B cell (primary cell): ENCODE measurements around the gene MAGEB4. TPM values are rescaled to one million over a fixed set of nuclear protein-coding genes. Genes with fewer than 3 reads are reported as not detected.

Experiments used
- ATAC-seq: fragments of 200-7000 bp; cut with Tn5 transposase; one replicate; pipeline ENCODE4 v1.10.0; 2021; ENCODE audit warnings: low read depth, mild to moderate bottlenecking, moderate number of reproducible peaks, moderate library complexity
- CTCF ChIA-PET: fragments of 350-600 bp; sonication (Branson Sonifier 250); formaldehyde crosslinking; loops from one replicate; lab custom pipeline; 2021; ENCODE audit warnings: antibody characterized with exemption, inconsistent platforms; lab: Charles Lee
- POLR2A ChIA-PET: fragments of 350-600 bp; sonication (Branson Sonifier 250); formaldehyde crosslinking; loops from one replicate; lab custom pipeline; 2021; ENCODE audit warnings: antibody characterized with exemption; lab: Charles Lee
- DNase-seq: peaks from one replicate; pipeline ENCODE4 v3.0.0; 2013
- H2AFZ ChIP-seq: 2 replicates; pipeline ENCODE4 v1.6.1; 2012; ENCODE audit warnings: mild to moderate bottlenecking, low read depth, low read length; ENCODE audit not compliant: insufficient read depth, poor library complexity, severe bottlenecking
- H3K27ac ChIP-seq, 2 donors: 1 replicate in 1 of 2; 2 replicates in 1 of 2; pipeline ENCODE4 v1.5.1; 2012 to 2013; ENCODE audit warnings: low read length in 2 of 2, mild to moderate bottlenecking in 2 of 2, moderate library complexity in 1 of 2
- H3K27me3 ChIP-seq, 4 experiments: fragments of 200-600 bp in 1 of 4; sonication (generic) in 1 of 4; replicated peaks in 1 of 4; 1 replicate in 2 of 4; 2 replicates in 2 of 4; pipeline versions ENCODE4 v1.6.1 to v1.7.0; 2013 to 2016; ENCODE audit warnings: low read length in 3 of 4, mild to moderate bottlenecking in 2 of 4, mixed read lengths in 1 of 4, moderate library complexity in 1 of 4; ENCODE audit not compliant: insufficient read depth in 4 of 4, control insufficient read depth in 3 of 4; ENCODE audit errors: control extremely low read depth in 1 of 4
- H3K36me3 ChIP-seq, 2 experiments: replicated peaks in 1 of 2; 1 replicate in 1 of 2; 2 replicates in 1 of 2; pipeline versions ENCODE4 v1.6.1 to v1.7.1; 2013; ENCODE audit warnings: low read length in 1 of 2; ENCODE audit not compliant: insufficient read depth in 2 of 2, control insufficient read depth in 1 of 2; ENCODE audit errors: control extremely low read depth in 1 of 2, extremely low read depth in 1 of 2
- H3K4me1 ChIP-seq, 2 donors: fragments of 200-600 bp in 1 of 2; sonication (generic) in 1 of 2; 1 replicate in 1 of 2; 2 replicates in 1 of 2; pipeline versions ENCODE4 v1.5.1 to v1.6.1; 2013 to 2017; ENCODE audit warnings: low read length in 2 of 2; ENCODE audit not compliant: control insufficient read depth in 2 of 2, insufficient read depth in 2 of 2
- H3K4me2 ChIP-seq: replicated peaks from 2 replicates; pipeline ENCODE3; 2012; ENCODE audit warnings: mild to moderate bottlenecking, low read depth, low read length; ENCODE audit not compliant: poor library complexity, severe bottlenecking
- H3K4me3 ChIP-seq, 5 experiments: fragments of 200-600 bp in 1 of 5; sonication (generic) in 1 of 5; 1 replicate in 3 of 5; 2 replicates in 2 of 5; pipeline versions ENCODE4 v1.5.1 to v1.7.0; 2011 to 2016; ENCODE audit warnings: low read length in 4 of 5, mild to moderate bottlenecking in 4 of 5, low read depth in 2 of 5, control low read depth in 1 of 5, moderate library complexity in 1 of 5; ENCODE audit not compliant: insufficient read depth in 1 of 5; ENCODE audit errors: control extremely low read depth in 1 of 5, extremely low read depth in 1 of 5
- H3K79me2 ChIP-seq: fragments of 200-600 bp; sonication (generic); one replicate; pipeline ENCODE4 v1.6.0; 2016; ENCODE audit warnings: low read length; ENCODE audit not compliant: control insufficient read depth, insufficient read depth
- H3K9ac ChIP-seq: fragments of 200-600 bp; sonication (generic); 2 replicates; pipeline ENCODE4 v1.6.1; 2017; ENCODE audit warnings: mild to moderate bottlenecking, low read length, moderate library complexity
- H3K9me3 ChIP-seq, 3 donors: one replicate each; pipeline versions ENCODE4 v1.6.1 to v1.7.1; 2013; ENCODE audit warnings: low read length in 2 of 3; ENCODE audit not compliant: control insufficient read depth in 2 of 3, insufficient read depth in 1 of 3; ENCODE audit errors: control extremely low read depth in 1 of 3
- H4K20me1 ChIP-seq: 2 replicates; pipeline ENCODE4 v1.6.0; 2012; ENCODE audit warnings: mild to moderate bottlenecking, low read length; ENCODE audit not compliant: insufficient read depth, control insufficient read depth, poor library complexity, severe bottlenecking
- H3K27ac Mint-ChIP-seq: one replicate; pipeline ENCODE4 v1.8.0; 2021; ENCODE audit warnings: mixed read lengths
- H3K27me3 Mint-ChIP-seq: one replicate; pipeline ENCODE4 v1.8.0; 2021; ENCODE audit warnings: mixed read lengths
- H3K4me1 Mint-ChIP-seq: one replicate; pipeline ENCODE4 v1.8.0; 2021; ENCODE audit warnings: mixed read lengths
- H3K4me3 Mint-ChIP-seq: one replicate; pipeline ENCODE4 v1.8.0; 2021; ENCODE audit warnings: mixed read lengths
- H3K9me3 Mint-ChIP-seq: one replicate; pipeline ENCODE4 v1.8.0; 2022; ENCODE audit warnings: mixed read lengths; ENCODE audit not compliant: insufficient read depth
- EZH2 ChIP-seq: IDR thresholded peaks from 2 replicates; pipeline ENCODE4 v1.6.1; 2012; ENCODE audit warnings: borderline replicate concordance, low read depth, mild to moderate bottlenecking, moderate library complexity, low read length; ENCODE audit not compliant: insufficient read depth, poor library complexity, severe bottlenecking
- WGBS: methylation state at CpG from one replicate; pipeline ENCODE4 v1.1.5; 2013; ENCODE audit warnings: missing lambda C conversion rate; ENCODE audit not compliant: insufficient coverage; 5-methylcytosine and 5-hydroxymethylcytosine counted together
- intact Hi-C: fragments of 100-400 bp; cut with micrococcal nuclease; formaldehyde crosslinking; loops from one replicate; pipeline ENCODE4 v1.10.0; 2022
- polyA plus RNA-seq: library from polyadenylated mRNA; depleted of rRNA; stranded (reverse); fragments of >200 nt; gene quantifications from 2 replicates; pipeline ENCODE4 v1.2.3, GENCODE V29; 2012
- total RNA-seq, 2 donors: library from RNA; stranded (reverse); fragments of 120-200 nt in 1 of 2; gene quantifications; 1 replicate in 1 of 2; 2 replicates in 1 of 2; pipeline versions ENCODE4 v1.2.3 to v1.2.4, GENCODE V29; 2013 to 2022
- TF ChIP-seq, protein P1 (sequence below): fragments of 200-600 bp; IDR thresholded peaks from one replicate; pipeline ENCODE4 v1.8.0; 2022; ENCODE audit warnings: antibody characterized with exemption, mild to moderate bottlenecking

MAGEB4 gene
- total and polyA plus RNA-seq, 2 donors (not counting 1 experiment from before 2014, with no cell fraction given) = not detected

- ATAC-seq (no peak), DNase-seq (no peak)
- H2AFZ ChIP-seq = no peak overlapping the region
- H3K9me3 Mint-ChIP-seq = no peaks in the 10 kb centered on the region
- H3K36me3 ChIP-seq = no peaks in the 10 kb centered on the region
- no peak overlapping the region for H3K27ac ChIP-seq
- no peak overlapping the region for H3K4me3 ChIP-seq
- no peaks in the 10 kb centered on the region for H3K4me1 ChIP-seq
- H3K27me3 Mint-ChIP-seq = no peaks in the 10 kb centered on the region
- H4K20me1 ChIP-seq = no peaks in the 10 kb centered on the region
- H3K27me3 ChIP-seq = no peaks in the 10 kb centered on the region
- no peak overlapping the region for H3K4me3 Mint-ChIP-seq
- WGBS = no CpG with 5 or more reads among the region's 1 CpG
- H3K79me2 ChIP-seq = no peaks in the 10 kb centered on the region
- no peaks in the 10 kb centered on the region for H3K4me1 Mint-ChIP-seq
- no peak overlapping the region for H3K27ac Mint-ChIP-seq
- no peak overlapping the region for H3K9ac ChIP-seq
- POLR2A ChIA-PET = no interaction called here
- CTCF ChIA-PET = no interaction called here
- no peak for TF ChIP-seq EZH2
- TF ChIP-seq, protein P1, sequence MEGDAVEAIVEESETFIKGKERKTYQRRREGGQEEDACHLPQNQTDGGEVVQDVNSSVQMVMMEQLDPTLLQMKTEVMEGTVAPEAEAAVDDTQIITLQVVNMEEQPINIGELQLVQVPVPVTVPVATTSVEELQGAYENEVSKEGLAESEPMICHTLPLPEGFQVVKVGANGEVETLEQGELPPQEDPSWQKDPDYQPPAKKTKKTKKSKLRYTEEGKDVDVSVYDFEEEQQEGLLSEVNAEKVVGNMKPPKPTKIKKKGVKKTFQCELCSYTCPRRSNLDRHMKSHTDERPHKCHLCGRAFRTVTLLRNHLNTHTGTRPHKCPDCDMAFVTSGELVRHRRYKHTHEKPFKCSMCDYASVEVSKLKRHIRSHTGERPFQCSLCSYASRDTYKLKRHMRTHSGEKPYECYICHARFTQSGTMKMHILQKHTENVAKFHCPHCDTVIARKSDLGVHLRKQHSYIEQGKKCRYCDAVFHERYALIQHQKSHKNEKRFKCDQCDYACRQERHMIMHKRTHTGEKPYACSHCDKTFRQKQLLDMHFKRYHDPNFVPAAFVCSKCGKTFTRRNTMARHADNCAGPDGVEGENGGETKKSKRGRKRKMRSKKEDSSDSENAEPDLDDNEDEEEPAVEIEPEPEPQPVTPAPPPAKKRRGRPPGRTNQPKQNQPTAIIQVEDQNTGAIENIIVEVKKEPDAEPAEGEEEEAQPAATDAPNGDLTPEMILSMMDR = no peak
- no peak overlapping the region for H3K4me2 ChIP-seq
- intact Hi-C loops = no loop called here
- no peaks in the 10 kb centered on the region for H3K9me3 ChIP-seq
Measured at GRCh38 chrX:30196322-30196721, 45.5 kb upstream of the MAGEB4 start.

- DNase-seq (no peak), ATAC-seq (no peak)
- H3K36me3 ChIP-seq = no peaks in the 10 kb centered on the region
- H3K27ac ChIP-seq = no peak overlapping the region
- H3K27ac Mint-ChIP-seq = no peak overlapping the region
- H3K27me3 ChIP-seq = no peaks in the 10 kb centered on the region
- H4K20me1 ChIP-seq = no peaks in the 10 kb centered on the region
- TF ChIP-seq, protein P1 = no peak
- no peak for TF ChIP-seq EZH2
- no CpG with 5 or more reads among the region's 2 CpGs for WGBS
- intact Hi-C loops = no loop called here
- no peak overlapping the region for H2AFZ ChIP-seq
- H3K9ac ChIP-seq = no peak overlapping the region
- ChIA-PET CTCF (no interaction called here), POLR2A (no interaction called here)
- no peaks in the 10 kb centered on the region for H3K9me3 ChIP-seq
- H3K4me1 ChIP-seq = no peaks in the 10 kb centered on the region
- H3K4me3 ChIP-seq = no peak overlapping the region
- no peaks in the 10 kb centered on the region for H3K79me2 ChIP-seq
- no peaks in the 10 kb centered on the region for H3K4me1 Mint-ChIP-seq
- no peak overlapping the region for H3K4me3 Mint-ChIP-seq
- H3K27me3 Mint-ChIP-seq = no peaks in the 10 kb centered on the region
- no peaks in the 10 kb centered on the region for H3K9me3 Mint-ChIP-seq
- no peak overlapping the region for H3K4me2 ChIP-seq
Measured at GRCh38 chrX:30212172-30212571, 29.6 kb upstream of the MAGEB4 start.
